ENCODE data around the gene ZNF385A. TPM values are rescaled to one million over a fixed set of nuclear protein-coding genes. Genes with fewer than 3 reads are reported as not detected.

ZNF385A gene
- total RNA-seq, 4 donors from 2014 or later, result 1.9 to 17.5 (median 5.7) TPM

GRCh38 chr12:54398218-54398617 is 13.7 kb upstream of the ZNF385A start:
- no peak for DNase-seq
- H3K4me3 ChIP-seq, result no peak overlapping the region
- 87% methylated on average over 2 of the region's 2 CpGs; no CpG with 5 or more reads in 1 of the 2 donors for WGBS, 2 donors (ENCODE audit: low coverage in 1 of 2)
- no peak overlapping the region for H3K27ac ChIP-seq
- no peaks in the 10 kb centered on the region for H3K4me1 ChIP-seq
- peaks cover 0 to 58% (median 28%) of the 10 kb centered on the region in 4 donors for H3K36me3 ChIP-seq
- H3K27me3 ChIP-seq, result no peaks in the 10 kb centered on the region
- in situ Hi-C loops (cut with MboI; ENCODE audit: low pct_ligation_motif_present in 1 of 4, low pct_unique_long_range_greater_than_20kb in 1 of 4, low sequenced_read_pairs in 3 of 4) (loop anchor here in 2 of 4 donors (5.0 kb wide), 2 partner anchors 39 to 44 kb away; no protein-coding TSS in a partner anchor), intact Hi-C loops (cut with DNase I; ENCODE audit: low total_unique reads) (no loop called here)
- H3K9me3 ChIP-seq, result no peaks in the 10 kb centered on the region
- TF ChIP-seq EP300 (IDR thresholded peaks at IDR 0.05; ENCODE audit: low read depth) (no peak), POLR2AphosphoS5 (IDR thresholded peaks at IDR 0.05) (no peak), POLR2A (IDR thresholded peaks at IDR 0.05) (no peak), CTCF (IDR thresholded peaks at IDR 0.05) (no peak)

DNA sequence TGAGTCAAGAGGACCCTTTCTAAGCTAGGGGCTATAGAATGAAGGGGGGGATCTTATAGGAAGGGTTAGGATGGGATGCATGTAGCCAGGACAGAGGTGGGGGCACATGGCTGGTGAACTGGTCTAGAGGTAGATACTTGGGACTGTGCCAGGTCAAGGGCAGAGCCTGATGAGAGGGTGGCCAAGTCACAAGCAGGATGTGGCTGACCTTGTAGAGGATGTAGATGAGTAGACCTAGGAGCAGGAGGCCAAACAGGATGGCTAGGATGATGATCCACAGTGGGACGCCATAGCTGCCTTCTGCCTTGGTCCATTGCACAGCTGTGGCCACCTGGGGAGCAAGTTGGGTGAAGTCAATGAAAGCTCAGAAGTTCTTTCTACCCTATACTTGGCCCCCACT is 12.6 kb upstream of the ZNF385A start:
- Histone ChIP-seq H3K36me3 (peaks cover 0 to 48% (median 23%) of the 10 kb centered on the region in 4 donors), H3K9me3 (no peaks in the 10 kb centered on the region), H3K4me1 (no peaks in the 10 kb centered on the region), H3K4me3 (no peak overlapping the region), H3K27ac (peak overlapping the region in 1 of 4 donors; percentile 18), H3K27me3 (no peaks in the 10 kb centered on the region)
- DNase-seq, result no peak
- in situ Hi-C loops (cut with MboI; ENCODE audit: low pct_ligation_motif_present in 1 of 4, low pct_unique_long_range_greater_than_20kb in 1 of 4, low sequenced_read_pairs in 3 of 4) (loop anchor here in 2 of 4 donors (5.0 kb wide), 2 partner anchors 40 to 45 kb away; no protein-coding TSS in a partner anchor), intact Hi-C loops (cut with DNase I; ENCODE audit: low total_unique reads) (no loop called here)
- no peak for TF ChIP-seq POLR2A (IDR thresholded peaks at IDR 0.05)
- WGBS, 2 donors (ENCODE audit: low coverage in 1 of 2), result 69% methylated on average over 1 of the region's 1 CpG; no CpG with 5 or more reads in 1 of the 2 donors

DNA sequence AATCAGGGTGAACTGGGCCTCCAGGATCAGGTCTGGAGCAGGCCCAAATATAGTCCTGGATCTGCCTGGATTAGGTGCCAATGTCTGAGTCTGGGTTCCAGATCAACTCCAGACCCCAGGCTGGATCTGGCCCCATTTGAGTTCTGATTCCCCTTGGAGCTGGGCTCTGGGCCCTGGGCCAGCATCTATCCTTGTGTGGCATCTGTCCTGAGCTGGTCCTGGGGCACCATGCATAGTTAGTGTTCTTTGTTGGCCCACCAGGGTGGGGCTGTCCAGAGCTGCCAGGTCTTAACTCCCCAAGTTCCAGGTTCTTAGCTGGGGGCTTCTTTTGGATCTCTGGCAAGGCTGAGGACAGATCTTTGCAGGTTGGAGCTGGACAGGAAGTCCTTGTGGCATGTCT is 11.0 kb upstream of the ZNF385A start:
- TF ChIP-seq CTCF (IDR thresholded peaks at IDR 0.05) (no peak), EP300 (IDR thresholded peaks at IDR 0.05; ENCODE audit: low read depth) (no peak), POLR2AphosphoS5 (IDR thresholded peaks at IDR 0.05) (no peak), POLR2A (IDR thresholded peaks at IDR 0.05) (no peak)
- in situ Hi-C loops (cut with MboI; ENCODE audit: low pct_ligation_motif_present in 1 of 4, low pct_unique_long_range_greater_than_20kb in 1 of 4, low sequenced_read_pairs in 3 of 4), result loop anchor here in 2 of 4 donors (5.0 kb wide), 2 partner anchors 42 to 47 kb away; no protein-coding TSS in a partner anchor
- Histone ChIP-seq H3K4me1 (peaks cover 5 to 13% (median 8%) of the 10 kb centered on the region in 4 donors), H3K9me3 (no peaks in the 10 kb centered on the region), H3K27me3 (no peaks in the 10 kb centered on the region), H3K27ac (no peak overlapping the region), H3K4me3 (no peak overlapping the region), H3K36me3 (peaks cover 0 to 33% (median 16%) of the 10 kb centered on the region in 4 donors)
- DNase-seq, result no peak
- intact Hi-C loops (cut with DNase I; ENCODE audit: low total_unique reads), result no loop called here

GRCh38 chr12:54394986-54395385 is 10.5 kb upstream of the ZNF385A start:
- TF ChIP-seq POLR2AphosphoS5 (IDR thresholded peaks at IDR 0.05) (peak in 1 of 3 donors; percentile 25), EP300 (IDR thresholded peaks at IDR 0.05; ENCODE audit: low read depth) (no peak)
- H3K9me3 ChIP-seq, result no peaks in the 10 kb centered on the region
- H3K27ac ChIP-seq, result peak overlapping the region in 1 of 4 donors; percentile 7
- intact Hi-C loops (cut with DNase I; ENCODE audit: low total_unique reads), result no loop called here
- no peaks in the 10 kb centered on the region for H3K27me3 ChIP-seq
- WGBS, 2 donors (ENCODE audit: low coverage in 1 of 2), result 100% methylated on average over 1 of the region's 1 CpG; no CpG with 5 or more reads in 1 of the 2 donors
- peaks cover 0 to 31% (median 15%) of the 10 kb centered on the region in 4 donors for H3K36me3 ChIP-seq
- no peak for DNase-seq
- no peak overlapping the region for H3K4me3 ChIP-seq
- peaks cover 5 to 13% (median 8%) of the 10 kb centered on the region in 4 donors for H3K4me1 ChIP-seq
- in situ Hi-C loops (cut with MboI; ENCODE audit: low pct_ligation_motif_present in 1 of 4, low pct_unique_long_range_greater_than_20kb in 1 of 4, low sequenced_read_pairs in 3 of 4), result loop anchor here in 2 of 4 donors (5.0 kb wide), 2 partner anchors 42 to 47 kb away; no protein-coding TSS in a partner anchor

DNA sequence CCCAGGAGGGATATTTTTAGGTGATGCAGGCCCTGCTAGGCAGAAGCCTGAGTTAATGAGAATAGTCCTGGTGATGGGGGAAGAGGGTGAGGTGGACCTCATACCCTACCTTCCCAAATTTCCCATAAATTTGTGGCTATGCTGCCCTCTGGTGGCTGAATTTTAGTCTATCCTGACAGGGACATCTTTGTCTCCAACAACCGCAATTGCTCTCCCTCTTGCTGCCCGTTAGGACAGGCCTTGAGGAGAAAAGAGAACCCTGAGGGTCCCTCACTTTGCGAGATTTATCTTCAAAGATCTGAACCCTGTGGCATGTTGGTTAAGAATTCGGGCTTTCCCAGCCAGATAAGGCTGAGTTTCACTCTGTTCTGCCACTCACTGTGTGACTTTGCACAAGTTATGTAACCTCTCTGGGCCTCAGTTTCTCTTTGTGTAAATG is 9.8 kb upstream of the ZNF385A start:
- no peak overlapping the region for H3K4me3 ChIP-seq
- H3K36me3 ChIP-seq, result peaks cover 0 to 31% (median 13%) of the 10 kb centered on the region in 4 donors
- intact Hi-C loops (cut with DNase I; ENCODE audit: low total_unique reads) (no loop called here), in situ Hi-C loops (cut with MboI; ENCODE audit: low pct_ligation_motif_present in 1 of 4, low pct_unique_long_range_greater_than_20kb in 1 of 4, low sequenced_read_pairs in 3 of 4) (no loop called here)
- H3K9me3 ChIP-seq, result no peaks in the 10 kb centered on the region
- WGBS, 2 donors (ENCODE audit: low coverage in 1 of 2), result 0 to 24% methylated on average over 1 to 4 of the region's 4 CpGs
- H3K27ac ChIP-seq, result peak overlapping the region in 3 of 4 donors; percentile 0 to 42 (median 22)
- H3K4me1 ChIP-seq, result peaks cover 5 to 13% (median 8%) of the 10 kb centered on the region in 4 donors
- H3K27me3 ChIP-seq, result no peaks in the 10 kb centered on the region
- TF ChIP-seq POLR2AphosphoS5 (IDR thresholded peaks at IDR 0.05) (no peak), CTCF (IDR thresholded peaks at IDR 0.05) (peak; percentile 62 to 72 (median 67))
- peak; percentile 57 for DNase-seq
